Kidney (tissue), 14 donors: ENCODE results near the gene PRDM16. TPM values are rescaled to one million over a fixed set of nuclear protein-coding genes. Genes with fewer than 3 reads are reported as not detected.

Experiments
- DNase-seq, 5 donors: peaks; one replicate each; pipeline ENCODE4 v3.0.0-alpha.2; 2013 to 2020
- FAIRE-seq: peaks from 2 replicates; lab custom pipeline; 2012; peaks lifted over from hg19 to GRCh38; lab: Jason Lieb, UNC
- H3K27ac ChIP-seq, 2 donors: one replicate each; pipeline ENCODE4 v1.7.0; 2013; ENCODE audit warnings: low read depth in 2 of 2, low read length in 2 of 2, inconsistent platforms in 1 of 2
- H3K27me3 ChIP-seq: one replicate; pipeline ENCODE4 v1.7.1; 2013; ENCODE audit warnings: low read length, inconsistent platforms; ENCODE audit not compliant: control insufficient read depth, insufficient read depth
- H3K36me3 ChIP-seq, 3 donors: one replicate each; pipeline versions ENCODE4 v1.7.0 to v1.7.1; 2013; ENCODE audit warnings: low read length in 3 of 3, control low read depth in 1 of 3, inconsistent platforms in 1 of 3; ENCODE audit not compliant: insufficient read depth in 3 of 3, control insufficient read depth in 2 of 3
- H3K4me1 ChIP-seq, 3 donors: one replicate each; pipeline versions ENCODE4 v1.7.0 to v1.7.1; 2013; ENCODE audit warnings: low read length in 3 of 3, inconsistent platforms in 1 of 3, low read depth in 1 of 3; ENCODE audit not compliant: control insufficient read depth in 2 of 3, insufficient read depth in 2 of 3
- H3K4me3 ChIP-seq, 3 donors: one replicate each; pipeline versions ENCODE4 v1.7.0 to v1.8.1; 2013; ENCODE audit warnings: low read length in 3 of 3, control low read depth in 1 of 3, inconsistent platforms in 1 of 3
- H3K9ac ChIP-seq, 3 donors: one replicate each; pipeline versions ENCODE4 v1.7.0 to v1.7.1; 2013; ENCODE audit warnings: low read length in 3 of 3, control low read depth in 1 of 3, inconsistent platforms in 1 of 3
- H3K9me3 ChIP-seq, 3 donors: one replicate each; pipeline versions ENCODE4 v1.7.0 to v1.7.1; 2013; ENCODE audit warnings: low read length in 3 of 3, control low read depth in 1 of 3, inconsistent platforms in 1 of 3; ENCODE audit not compliant: control insufficient read depth in 2 of 3, insufficient read depth in 1 of 3
- CTCF ChIP-seq: IDR thresholded peaks from 3 replicates; pipeline ENCODE4 v1.5.1; 2012; ENCODE audit warnings: mild to moderate bottlenecking, moderate library complexity, borderline replicate concordance; ENCODE audit not compliant: insufficient read depth; ENCODE audit errors: extremely low read depth
- intact Hi-C: fragments of 100-400 bp; cut with DNase I; formaldehyde crosslinking; loops from one replicate; pipeline ENCODE4 v1.11.1; 2022
- polyA plus RNA-seq: library from polyadenylated mRNA; stranded (reverse); fragments of 350-450 nt; fragmentation: Illumina TruSeq; extraction: RNeasy Lipid Tissue Mini Kit (QIAGEN cat#74804); gene quantifications from one replicate; pipeline ENCODE4 v1.2.3, GENCODE V29; 2014; ENCODE audit warnings: low read depth, low replicate concordance; ENCODE audit not compliant: insufficient read depth
- total RNA-seq: library from RNA; stranded (reverse); fragmentation: NEBNext Ultra II Directional; extraction: Animal tissue kit (Norgen Biotek cat#: 25700); gene quantifications from one replicate; pipeline ENCODE4 v1.2.1, GENCODE V29; 2021
- donor health status: control.
- donor health status: control.
- donor health status: control.
- donor health status: control.
- donor health status: control.
- donor health status: DM: yes; HTN: yes; CAD: no.
- donor health status: Normal renal cell carcinoma (clear cell type).

Gene PRDM16
- total and polyA plus RNA-seq, 2 donors from 2014 or later: 3.0 to 21.9 TPM

- peaks cover 0 to 2% (median 0%) of the 10 kb centered on the region in 3 donors for H3K4me1 ChIP-seq
- no peak overlapping the region for H3K9ac ChIP-seq
- H3K4me3 ChIP-seq: no peak overlapping the region
- peaks cover 13% of the 10 kb centered on the region for H3K27me3 ChIP-seq
- intact Hi-C loops: no loop called here
- FAIRE-seq (no peak), DNase-seq (peak in 4 of 5 donors; percentile 71 to 85 (median 76))
- H3K9me3 ChIP-seq: no peaks in the 10 kb centered on the region
- peaks cover 0 to 2% (median 0%) of the 10 kb centered on the region in 3 donors for H3K36me3 ChIP-seq
- TF ChIP-seq CTCF: no peak
- H3K27ac ChIP-seq: no peak overlapping the region
Measured at GRCh38 chr1:3403388-3404231, 334.6 kb downstream of the PRDM16 start.

GRCh38 chr1:3404301-3404700 is 335.3 kb downstream of the PRDM16 start:
- no peak overlapping the region for H3K9ac ChIP-seq
- H3K27ac ChIP-seq: no peak overlapping the region
- TF ChIP-seq CTCF: no peak
- H3K4me3 ChIP-seq: no peak overlapping the region
- FAIRE-seq (no peak), DNase-seq (no peak)
- peaks cover 13% of the 10 kb centered on the region for H3K27me3 ChIP-seq
- H3K36me3 ChIP-seq: peaks cover 0 to 2% (median 0%) of the 10 kb centered on the region in 3 donors
- no peaks in the 10 kb centered on the region for H3K9me3 ChIP-seq
- H3K4me1 ChIP-seq: peaks cover 0 to 2% (median 0%) of the 10 kb centered on the region in 3 donors
- intact Hi-C loops: no loop called here

- Histone ChIP-seq H3K27ac (no peak overlapping the region), H3K27me3 (peaks cover 13% of the 10 kb centered on the region), H3K4me1 (peaks cover 0 to 2% (median 2%) of the 10 kb centered on the region in 3 donors), H3K9me3 (no peaks in the 10 kb centered on the region), H3K9ac (no peak overlapping the region), H3K36me3 (peaks cover 0 to 2% (median 0%) of the 10 kb centered on the region in 3 donors), H3K4me3 (no peak overlapping the region)
- intact Hi-C loops: no loop called here
- no peak for TF ChIP-seq CTCF
- no peak for FAIRE-seq
- no peak for DNase-seq
Measured at GRCh38 chr1:3404801-3405200, 335.8 kb downstream of the PRDM16 start.
